Kidney (tissue), 14 donors: ENCODE results near the gene SELENOI. TPM values are rescaled to one million over a fixed set of nuclear protein-coding genes. Genes with fewer than 3 reads are reported as not detected.

Experiments
- DNase-seq, 5 donors: peaks; one replicate each; pipeline ENCODE4 v3.0.0-alpha.2; 2013 to 2020
- FAIRE-seq: peaks from 2 replicates; lab custom pipeline; 2012; peaks lifted over from hg19 to GRCh38; lab: Jason Lieb, UNC
- H3K27ac ChIP-seq, 2 donors: one replicate each; pipeline ENCODE4 v1.7.0; 2013; ENCODE audit warnings: low read depth in 2 of 2, low read length in 2 of 2, inconsistent platforms in 1 of 2
- H3K27me3 ChIP-seq: one replicate; pipeline ENCODE4 v1.7.1; 2013; ENCODE audit warnings: low read length, inconsistent platforms; ENCODE audit not compliant: control insufficient read depth, insufficient read depth
- H3K36me3 ChIP-seq, 3 donors: one replicate each; pipeline versions ENCODE4 v1.7.0 to v1.7.1; 2013; ENCODE audit warnings: low read length in 3 of 3, control low read depth in 1 of 3, inconsistent platforms in 1 of 3; ENCODE audit not compliant: insufficient read depth in 3 of 3, control insufficient read depth in 2 of 3
- H3K4me1 ChIP-seq, 3 donors: one replicate each; pipeline versions ENCODE4 v1.7.0 to v1.7.1; 2013; ENCODE audit warnings: low read length in 3 of 3, inconsistent platforms in 1 of 3, low read depth in 1 of 3; ENCODE audit not compliant: control insufficient read depth in 2 of 3, insufficient read depth in 2 of 3
- H3K4me3 ChIP-seq, 3 donors: one replicate each; pipeline versions ENCODE4 v1.7.0 to v1.8.1; 2013; ENCODE audit warnings: low read length in 3 of 3, control low read depth in 1 of 3, inconsistent platforms in 1 of 3
- H3K9ac ChIP-seq, 3 donors: one replicate each; pipeline versions ENCODE4 v1.7.0 to v1.7.1; 2013; ENCODE audit warnings: low read length in 3 of 3, control low read depth in 1 of 3, inconsistent platforms in 1 of 3
- H3K9me3 ChIP-seq, 3 donors: one replicate each; pipeline versions ENCODE4 v1.7.0 to v1.7.1; 2013; ENCODE audit warnings: low read length in 3 of 3, control low read depth in 1 of 3, inconsistent platforms in 1 of 3; ENCODE audit not compliant: control insufficient read depth in 2 of 3, insufficient read depth in 1 of 3
- CTCF ChIP-seq: IDR thresholded peaks from 3 replicates; pipeline ENCODE4 v1.5.1; 2012; ENCODE audit warnings: mild to moderate bottlenecking, moderate library complexity, borderline replicate concordance; ENCODE audit not compliant: insufficient read depth; ENCODE audit errors: extremely low read depth
- intact Hi-C: fragments of 100-400 bp; cut with DNase I; formaldehyde crosslinking; loops from one replicate; pipeline ENCODE4 v1.11.1; 2022
- polyA plus RNA-seq: library from polyadenylated mRNA; stranded (reverse); fragments of 350-450 nt; fragmentation: Illumina TruSeq; extraction: RNeasy Lipid Tissue Mini Kit (QIAGEN cat#74804); gene quantifications from one replicate; pipeline ENCODE4 v1.2.3, GENCODE V29; 2014; ENCODE audit warnings: low read depth, low replicate concordance; ENCODE audit not compliant: insufficient read depth
- total RNA-seq: library from RNA; stranded (reverse); fragmentation: NEBNext Ultra II Directional; extraction: Animal tissue kit (Norgen Biotek cat#: 25700); gene quantifications from one replicate; pipeline ENCODE4 v1.2.1, GENCODE V29; 2021
- donor health status: control.
- donor health status: control.
- donor health status: control.
- donor health status: control.
- donor health status: control.
- donor health status: DM: yes; HTN: yes; CAD: no.
- donor health status: Normal renal cell carcinoma (clear cell type).

SELENOI gene
- total and polyA plus RNA-seq, 2 donors from 2014 or later, result 5.3 to 23.7 TPM

GRCh38 chr2:26298638-26299393, 47.1 kb upstream of the SELENOI start:
- DNase-seq (peak in 4 of 5 donors; percentile 52 to 76 (median 69)), FAIRE-seq (no peak)
- peak overlapping the region; percentile 54 to 90 (median 75) for H3K9ac ChIP-seq
- peak overlapping the region; percentile 91 to 92 for H3K27ac ChIP-seq
- no peaks in the 10 kb centered on the region for H3K9me3 ChIP-seq
- TF ChIP-seq CTCF, result no peak
- no peaks in the 10 kb centered on the region for H3K27me3 ChIP-seq
- peak overlapping the region; percentile 69 to 94 (median 93) for H3K4me3 ChIP-seq
- intact Hi-C loops, result no loop called here
- peaks cover 0 to 10% (median 5%) of the 10 kb centered on the region in 3 donors for H3K4me1 ChIP-seq
- no peaks in the 10 kb centered on the region for H3K36me3 ChIP-seq

GRCh38 chr2:26299471-26300101, 46.4 kb upstream of the SELENOI start:
- H3K4me1 ChIP-seq, result peaks cover 0 to 10% (median 5%) of the 10 kb centered on the region in 3 donors
- FAIRE-seq (no peak), DNase-seq (peak in 4 of 5 donors; percentile 63 to 94 (median 80))
- peak overlapping the region; percentile 91 to 92 for H3K27ac ChIP-seq
- peak overlapping the region; percentile 54 to 90 (median 75) for H3K9ac ChIP-seq
- no peaks in the 10 kb centered on the region for H3K27me3 ChIP-seq
- intact Hi-C loops, result no loop called here
- no peak for TF ChIP-seq CTCF
- H3K4me3 ChIP-seq, result peak overlapping the region; percentile 69 to 94 (median 93)
- no peaks in the 10 kb centered on the region for H3K9me3 ChIP-seq
- no peaks in the 10 kb centered on the region for H3K36me3 ChIP-seq

GRCh38 chr2:26300234-26300925, 45.6 kb upstream of the SELENOI start:
- Histone ChIP-seq H3K36me3 (no peaks in the 10 kb centered on the region), H3K27me3 (no peaks in the 10 kb centered on the region), H3K27ac (peak overlapping the region; percentile 68 to 91), H3K9me3 (no peaks in the 10 kb centered on the region), H3K4me3 (peak overlapping the region; percentile 59 to 94 (median 93)), H3K9ac (peak overlapping the region; percentile 50 to 77 (median 68)), H3K4me1 (peaks cover 0 to 10% (median 5%) of the 10 kb centered on the region in 3 donors)
- intact Hi-C loops, result no loop called here
- FAIRE-seq (no peak), DNase-seq (peak in 4 of 5 donors; percentile 31 to 67 (median 51))
- no peak for TF ChIP-seq CTCF
